ENCODE data around the gene SPRY4.
"Not testable (repeated sequence)": the region's sequence is repeated elsewhere in the genome, so short reads cannot be mapped to it uniquely, and the experiment has no call there.

Gene SPRY4

DNA sequence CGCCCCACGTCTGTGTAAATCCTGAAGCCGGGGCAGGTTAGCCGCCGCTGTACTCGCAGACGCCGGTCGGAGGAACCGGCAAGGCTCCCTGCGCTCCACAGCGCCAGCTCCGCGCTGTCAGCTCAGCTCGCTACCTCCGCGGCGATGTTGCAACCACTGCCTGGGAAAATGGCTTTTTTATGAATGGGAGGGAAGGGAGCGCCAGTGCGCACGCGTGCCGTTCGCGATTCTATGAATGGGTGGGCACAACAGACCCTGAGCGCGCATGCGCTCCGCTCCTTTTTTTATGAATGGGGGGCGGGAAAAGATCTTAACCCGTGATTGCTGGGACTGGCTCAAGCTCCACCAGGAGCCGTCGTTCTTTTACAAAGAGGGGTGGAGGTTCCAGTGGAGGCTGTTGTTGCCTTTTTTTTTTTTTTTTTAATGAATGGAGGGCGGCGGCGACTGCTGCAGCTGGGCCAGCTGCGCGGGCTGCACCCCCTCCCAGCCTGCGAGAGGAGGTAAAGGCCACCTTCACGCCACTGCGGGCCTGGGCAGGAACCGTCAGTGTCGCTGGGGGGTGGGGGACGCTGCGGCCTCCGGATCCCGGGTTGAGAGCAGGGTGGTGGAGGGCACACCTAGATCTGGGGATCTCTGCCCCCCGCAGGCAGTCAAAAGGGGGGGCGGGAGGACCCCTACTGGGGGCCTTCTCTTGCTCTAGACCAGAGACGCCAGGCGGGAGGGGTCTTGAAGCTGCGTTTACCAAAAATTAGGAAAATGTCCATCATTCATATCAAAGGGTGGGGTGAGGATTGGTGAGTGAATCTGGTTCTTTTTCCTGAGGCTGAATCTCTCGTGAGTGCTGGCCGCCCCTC is at the start of gene SPRY4:
TSS of gene SPRY4 (minus strand) at position 151 of the 854 bp plus-strand sequence. CDS start 9,913 bp downstream, outside the sequence.
- DNase-seq = peak; percentile 81

DNA sequence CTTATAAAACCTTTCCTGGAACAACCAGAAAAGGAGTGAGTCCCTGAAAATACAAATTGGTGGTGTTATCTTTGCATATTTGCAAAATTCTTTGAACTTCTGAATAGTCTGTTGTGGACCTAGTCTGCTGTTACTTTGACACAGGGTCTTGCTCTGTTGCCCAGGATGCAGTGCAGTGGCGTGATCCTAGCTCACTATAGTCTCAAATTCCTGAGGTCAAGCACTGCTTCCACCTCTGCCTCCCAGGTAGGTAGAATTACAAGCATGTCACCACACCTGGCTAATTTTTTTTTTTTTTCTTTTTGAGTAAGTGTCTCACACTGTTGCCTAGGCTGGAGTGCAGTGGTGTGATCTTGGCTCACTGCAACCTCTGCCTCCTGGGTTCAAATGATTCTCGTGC is 43.7 kb upstream of the SPRY4 start:
- DNase-seq = no peak

GRCh38 chr5:142366007-142366406 is 41.2 kb upstream of the SPRY4 start:
- no peak for DNase-seq

DNA sequence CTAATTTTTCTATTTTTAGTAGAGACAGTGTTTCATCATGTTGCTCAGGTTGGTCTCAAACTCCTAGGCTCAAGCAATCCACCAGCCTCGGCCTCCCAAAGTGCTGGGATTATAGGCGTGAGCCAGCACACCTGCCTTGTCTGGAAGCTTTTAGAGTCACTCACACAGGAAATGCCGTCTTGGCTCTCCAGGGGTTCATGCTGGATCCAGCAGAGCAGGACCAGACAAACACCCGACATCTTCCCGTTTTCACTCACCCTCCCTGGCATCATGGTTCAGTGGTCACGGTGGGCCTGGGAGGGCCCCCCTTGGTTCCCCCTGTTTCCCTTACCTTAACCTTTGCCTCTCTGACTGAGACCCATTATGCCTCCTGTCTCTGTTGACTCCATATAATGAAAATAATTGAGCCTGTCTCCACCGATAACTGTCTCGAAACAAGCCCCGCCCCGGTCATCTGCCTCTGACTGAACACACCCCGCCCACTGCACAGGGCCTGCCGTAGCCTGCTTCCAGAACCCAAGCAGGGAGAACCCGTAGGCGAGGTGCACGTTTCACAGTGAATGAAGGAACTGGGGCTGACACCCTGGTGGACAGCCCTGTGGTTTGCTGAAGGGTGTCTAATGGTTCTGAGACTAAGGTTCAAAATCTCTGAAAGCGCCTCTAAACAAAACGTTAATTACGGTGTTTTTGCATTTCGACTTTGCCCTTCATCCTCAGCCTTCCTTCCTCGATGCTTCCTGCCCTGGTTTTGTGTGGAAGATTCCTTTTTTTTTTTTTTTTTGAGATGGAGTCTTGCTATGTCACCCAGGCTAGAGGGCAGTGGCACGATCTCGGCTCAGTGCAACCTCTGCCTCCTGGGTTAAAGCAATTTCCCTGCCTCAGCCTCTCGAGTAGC is 39.7 kb upstream of the SPRY4 start:
- DNase-seq = no peak

- DNase-seq = no peak
Observed at GRCh38 chr5:142363619-142363963, 38.8 kb upstream of the SPRY4 start.

DNA sequence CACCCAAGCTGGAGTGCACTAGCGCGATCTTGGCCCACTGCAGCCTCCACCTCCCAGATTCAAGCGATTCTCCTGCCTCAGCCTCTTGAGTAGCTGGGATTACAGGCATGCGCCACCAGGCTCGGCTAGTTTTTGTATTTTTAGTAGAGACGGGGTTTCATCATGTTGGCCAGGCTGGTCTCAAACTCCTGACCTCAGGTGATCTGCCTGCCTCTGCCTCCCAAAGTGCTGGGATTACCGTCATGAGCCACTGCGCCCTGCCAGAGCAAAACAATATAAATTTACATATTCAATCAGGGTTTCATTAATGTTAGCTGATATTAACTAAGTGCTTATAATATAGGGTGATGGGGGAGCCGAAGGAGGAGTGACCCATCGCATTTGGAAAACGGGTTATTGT is 37.4 kb upstream of the SPRY4 start:
- not testable (repeated sequence) for DNase-seq

DNA sequence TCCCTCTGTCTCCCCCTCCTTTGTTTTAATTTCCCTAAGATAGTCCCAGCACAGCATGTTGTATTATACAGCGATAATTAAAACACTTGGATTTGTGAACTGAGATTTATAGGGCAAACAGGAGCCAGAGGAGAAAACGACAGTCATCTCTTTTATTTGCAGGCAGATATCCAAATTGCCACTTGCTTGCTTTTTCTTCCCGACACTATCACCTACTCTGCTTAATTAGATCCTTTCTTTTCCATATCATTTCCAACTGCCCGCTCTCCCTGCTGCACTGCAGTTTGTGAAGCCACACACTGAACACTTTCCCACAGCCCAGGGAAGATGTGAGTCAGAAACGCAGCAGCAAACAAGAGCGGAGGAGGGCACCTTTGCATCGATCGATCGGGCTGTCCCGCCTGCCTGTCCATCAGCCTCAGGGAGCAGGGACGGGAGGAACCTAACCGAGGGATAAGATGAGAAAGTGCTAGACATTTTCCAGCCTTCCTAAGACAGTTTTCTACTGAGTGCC is 35.8 kb upstream of the SPRY4 start:
- no peak for DNase-seq

GRCh38 chr5:142360051-142360498 is 35.3 kb upstream of the SPRY4 start:
- DNase-seq = no peak

DNA sequence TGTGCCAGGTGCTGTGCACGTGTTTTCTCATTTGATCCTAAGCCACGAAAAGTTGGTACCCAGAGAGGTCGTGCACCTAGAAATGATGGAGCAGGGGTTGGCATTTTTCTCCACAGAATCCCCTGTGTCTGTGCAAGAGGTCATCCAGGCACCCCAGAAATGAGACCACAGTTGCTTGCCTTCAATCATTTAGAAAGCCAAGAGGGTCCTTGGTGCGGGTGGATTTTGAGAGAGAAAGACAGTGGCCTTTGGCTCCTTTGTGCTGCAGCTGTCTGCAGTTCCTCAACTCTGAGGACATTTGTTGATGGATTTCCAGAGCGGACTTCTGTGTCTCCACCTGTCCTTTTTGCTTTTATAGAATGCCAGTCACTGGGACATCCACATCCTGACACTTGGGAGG is 33.8 kb upstream of the SPRY4 start:
- DNase-seq = no peak

GRCh38 chr5:142358121-142358520 is 33.3 kb upstream of the SPRY4 start:
- no peak for DNase-seq

DNA sequence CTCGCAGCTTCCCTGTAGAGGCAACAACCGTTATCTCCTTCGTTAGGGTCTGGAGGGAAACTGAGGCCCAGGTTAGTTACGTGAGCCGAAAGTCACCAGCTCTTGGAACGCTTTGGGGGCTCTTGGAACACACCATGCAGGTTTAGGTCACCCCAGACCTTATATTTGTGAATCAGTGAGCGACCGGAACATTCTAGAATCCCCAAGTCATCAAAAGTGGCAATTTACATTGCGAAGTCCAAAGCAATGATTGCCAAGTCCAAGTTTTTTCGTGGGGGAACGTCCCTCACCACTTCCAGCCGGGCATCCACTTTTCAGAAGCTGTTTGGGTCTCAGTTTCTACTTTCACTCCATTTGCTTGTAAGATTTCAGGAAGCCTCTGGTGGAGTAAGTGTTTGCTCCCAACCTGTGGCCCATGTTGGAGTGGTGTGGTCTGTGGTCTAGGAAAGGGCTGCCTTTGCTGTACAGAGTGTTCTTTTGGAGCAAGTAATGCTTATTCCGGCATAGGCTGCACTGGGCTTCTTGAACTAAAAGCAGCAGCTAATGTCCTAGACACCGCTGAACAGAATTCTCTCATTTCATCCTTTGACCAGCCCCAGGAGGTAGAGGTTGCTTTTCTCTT is 32.8 kb upstream of the SPRY4 start:
- DNase-seq = no peak

GRCh38 chr5:142356716-142357468 is 32.1 kb upstream of the SPRY4 start:
- peak; percentile 79 for DNase-seq

GRCh38 chr5:142356349-142356715 is 31.5 kb upstream of the SPRY4 start:
- no peak for DNase-seq

- DNase-seq = no peak
Observed at GRCh38 chr5:142353071-142353472, 28.3 kb upstream of the SPRY4 start.

DNA sequence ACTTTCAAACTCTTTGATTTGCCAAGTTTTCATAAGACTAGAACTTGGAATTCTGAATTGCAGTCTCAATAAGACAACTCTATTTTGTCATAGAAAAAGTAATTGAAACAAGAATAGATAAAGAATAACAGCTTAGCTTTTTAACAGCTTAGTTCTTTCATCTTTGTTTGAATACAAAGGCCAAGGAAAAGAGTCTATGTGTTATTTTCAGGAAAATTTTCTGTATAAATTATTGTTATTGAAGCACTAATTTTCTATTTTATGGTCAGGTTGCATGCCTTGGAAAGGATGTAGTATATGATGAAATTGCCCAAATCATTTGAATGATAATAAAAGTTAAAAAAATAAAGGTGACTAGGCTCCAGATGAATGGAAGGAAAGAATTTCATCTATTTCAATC is 25.2 kb upstream of the SPRY4 start:
- DNase-seq = no peak

DNA sequence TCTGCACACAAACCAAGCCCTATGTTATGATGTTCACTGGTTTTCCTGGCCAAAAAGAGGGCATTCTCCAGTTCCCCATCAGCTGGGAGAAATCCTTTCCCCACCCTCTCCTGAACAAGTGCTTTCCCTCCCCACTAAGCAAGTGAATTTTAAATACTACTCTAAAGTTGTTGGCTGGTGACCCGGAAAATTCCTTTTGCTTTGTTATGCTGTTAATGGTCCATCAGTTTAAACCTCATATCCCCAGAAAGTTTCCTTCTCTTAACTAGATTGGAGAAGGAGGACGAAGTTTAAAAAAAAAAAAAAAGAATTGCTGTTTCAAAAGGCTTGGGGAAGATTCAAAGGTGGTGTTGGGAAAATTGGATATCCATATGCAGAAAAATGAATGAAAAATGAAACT is 21.9 kb upstream of the SPRY4 start:
- DNase-seq = no peak

DNA sequence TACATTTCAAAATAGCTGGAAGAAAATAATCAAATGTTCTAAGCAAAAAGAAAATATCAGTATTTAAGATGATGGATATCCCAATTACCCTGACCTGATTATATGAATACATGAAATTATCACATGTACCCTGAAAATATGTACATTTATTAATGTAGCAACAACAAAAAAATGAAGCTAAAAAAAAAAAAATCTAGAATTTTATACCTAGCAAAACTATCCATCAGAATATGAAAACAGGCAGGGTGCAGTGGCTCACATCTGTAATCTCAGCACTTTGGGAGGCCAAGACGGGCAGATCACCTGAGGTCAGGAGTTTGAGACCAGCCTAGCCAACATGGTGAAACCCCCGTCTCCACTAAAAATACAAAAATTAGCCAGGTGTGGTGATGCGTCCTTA is 20.1 kb upstream of the SPRY4 start:
- not testable (repeated sequence) for DNase-seq

- no peak for DNase-seq
Observed at GRCh38 chr5:142343531-142343930, 18.7 kb upstream of the SPRY4 start.

DNA sequence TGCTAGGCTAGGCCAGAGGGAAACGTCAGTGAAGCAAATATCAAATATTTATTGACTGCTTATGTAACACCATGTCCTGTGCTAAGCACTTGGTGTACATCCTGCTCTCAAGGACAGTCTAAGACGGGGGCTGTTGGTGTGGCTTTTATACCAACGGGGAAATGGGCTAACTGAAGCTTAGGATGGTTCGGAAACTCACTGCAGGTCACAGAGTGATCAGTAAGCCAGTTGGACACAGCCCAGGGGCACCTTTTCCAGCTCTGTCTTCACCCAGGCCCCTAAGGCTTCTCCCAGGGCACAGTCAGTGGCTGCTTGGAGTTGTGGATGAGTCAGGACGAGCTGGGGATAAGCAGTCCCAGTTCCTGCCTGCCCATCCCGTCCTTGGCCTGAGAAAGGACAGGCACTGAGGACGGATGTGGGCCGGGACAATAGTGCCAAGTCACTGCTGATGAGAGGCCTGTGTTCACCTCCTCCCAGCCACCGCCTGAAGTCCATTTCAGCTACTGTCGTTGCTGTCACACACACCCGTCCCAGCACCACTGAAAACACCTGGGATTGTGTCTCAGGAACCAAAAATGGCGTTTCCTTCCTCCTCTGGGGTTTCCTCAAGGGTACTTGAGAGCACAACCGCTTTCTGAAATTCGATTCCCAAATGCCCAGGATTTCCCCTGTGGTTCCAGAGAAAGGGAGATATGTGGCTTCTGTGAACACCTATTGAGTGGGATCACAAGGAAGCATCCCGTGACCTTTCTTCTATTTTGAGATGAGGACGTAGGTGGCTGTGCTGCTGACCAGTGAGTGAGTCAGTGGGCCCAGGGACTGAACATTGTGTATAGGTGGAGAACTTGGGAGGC is 17.5 kb upstream of the SPRY4 start:
- DNase-seq = no peak

- DNase-seq = no peak
Observed at GRCh38 chr5:142339781-142340180, 15.0 kb upstream of the SPRY4 start.

- DNase-seq = no peak
Observed at GRCh38 chr5:142334538-142334937, 9.7 kb upstream of the SPRY4 start.

DNA sequence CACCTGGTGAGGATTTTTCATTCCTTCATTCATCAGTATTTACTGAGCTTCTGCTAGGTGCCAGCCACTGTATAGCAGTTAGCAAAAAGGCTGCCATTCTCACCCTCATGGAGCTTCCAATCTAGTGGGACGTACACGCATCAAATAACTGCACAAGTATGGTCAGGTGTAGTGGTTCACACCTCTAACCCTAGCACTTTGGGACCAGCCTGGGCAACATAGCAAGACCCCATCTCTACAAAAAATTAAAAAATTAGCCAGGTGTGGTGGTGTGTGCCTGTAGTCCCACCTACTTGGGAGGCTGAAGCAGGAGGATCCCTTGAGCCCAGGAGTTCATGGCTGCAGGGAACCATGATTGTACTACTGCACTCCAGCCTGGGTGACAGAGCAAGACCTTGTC is 8.9 kb upstream of the SPRY4 start:
- DNase-seq = not testable (repeated sequence)

Measured in 8988T (cell line).